OCI-M2 (cell line): ENCODE results near the gene AGPAT3.
"Not testable (repeated sequence)": the region's sequence is repeated elsewhere in the genome, so short reads cannot be mapped to it uniquely, and the experiment has no call there.

Experiments
- DNase-seq: peaks from one replicate; lab custom pipeline; 2025; ENCODE audit not compliant: unreplicated experiment; lab: John Stamatoyannopoulos, UW

AGPAT3 gene

GRCh38 chr21:43864962-43865539 lies at the start of gene AGPAT3:
AGPAT3 (plus strand) TSS chr21:43865223; CDS start chr21:43959682, 94,459 bp downstream.
- DNase-seq, result no peak

- no peak for DNase-seq
Observed at GRCh38 chr21:43815991-43816390, 49.0 kb upstream of the AGPAT3 start.

GRCh38 chr21:43816611-43817071 lies 48.4 kb upstream of the AGPAT3 start:
- DNase-seq, result no peak

- DNase-seq, result no peak
Observed at GRCh38 chr21:43817157-43818086, 47.6 kb upstream of the AGPAT3 start.

- DNase-seq, result no peak
Observed at GRCh38 chr21:43818685-43819084, 46.3 kb upstream of the AGPAT3 start.

- no peak for DNase-seq
Observed at GRCh38 chr21:43819511-43820405, 45.3 kb upstream of the AGPAT3 start.

- DNase-seq, result no peak
Observed at GRCh38 chr21:43820466-43820865, 44.6 kb upstream of the AGPAT3 start.

- not testable (repeated sequence) for DNase-seq
Observed at GRCh38 chr21:43822166-43822565, 42.9 kb upstream of the AGPAT3 start.

- DNase-seq, result not testable (repeated sequence)
Observed at GRCh38 chr21:43822741-43823140, 42.3 kb upstream of the AGPAT3 start.

GRCh38 chr21:43824333-43825241 lies 40.4 kb upstream of the AGPAT3 start:
- no peak for DNase-seq

GRCh38 chr21:43825242-43825935 lies 39.6 kb upstream of the AGPAT3 start:
- no peak for DNase-seq

- no peak for DNase-seq
Observed at GRCh38 chr21:43825936-43826622, 38.9 kb upstream of the AGPAT3 start.

GRCh38 chr21:43826623-43826974 lies 38.4 kb upstream of the AGPAT3 start:
- DNase-seq, result no peak

GRCh38 chr21:43827015-43827611 lies 37.9 kb upstream of the AGPAT3 start:
- DNase-seq, result no peak

- DNase-seq, result no peak
Observed at GRCh38 chr21:43829161-43829560, 35.9 kb upstream of the AGPAT3 start.

GRCh38 chr21:43829575-43830119 lies 35.4 kb upstream of the AGPAT3 start:
- DNase-seq, result no peak

GRCh38 chr21:43832158-43832550 lies 32.9 kb upstream of the AGPAT3 start:
- DNase-seq, result no peak

- DNase-seq, result no peak
Observed at GRCh38 chr21:43832648-43833047, 32.4 kb upstream of the AGPAT3 start.
